Fibroblast of peridontal ligament (primary cell): ENCODE measurements around the gene MBTPS1.

Experiments used
- DNase-seq: peaks from one replicate; pipeline ENCODE4 v3.0.0-alpha.2; 2010; ENCODE audit errors: extremely low read depth

Gene MBTPS1

GRCh38 chr16:84005391-84005790, 111.4 kb downstream of the MBTPS1 start:
- DNase-seq = no peak

- no peak for DNase-seq
These were observed 112.3 kb downstream of the MBTPS1 start for GRCh38 chr16:84004442-84004841.
